ENCODE measurements around the gene TSPEAR.

GRCh38 chr21:44711327-44712202 lies at the start of gene TSPEAR:
- no peak for TF ChIP-seq POLR2AphosphoS5 (IDR thresholded peaks at IDR 0.05)
- no peak for TF ChIP-seq CTCF (IDR thresholded peaks at IDR 0.05 in 8 of 11, conservative IDR thresholded peaks at IDR 0.05 in 3 of 11)
- no peak for TF ChIP-seq POLR2A (IDR thresholded peaks at IDR 0.05)

All from spleen (tissue), 7 donors.